Measurements from ENCODE around the gene ZNF48.

- TF ChIP-seq, protein P1, sequence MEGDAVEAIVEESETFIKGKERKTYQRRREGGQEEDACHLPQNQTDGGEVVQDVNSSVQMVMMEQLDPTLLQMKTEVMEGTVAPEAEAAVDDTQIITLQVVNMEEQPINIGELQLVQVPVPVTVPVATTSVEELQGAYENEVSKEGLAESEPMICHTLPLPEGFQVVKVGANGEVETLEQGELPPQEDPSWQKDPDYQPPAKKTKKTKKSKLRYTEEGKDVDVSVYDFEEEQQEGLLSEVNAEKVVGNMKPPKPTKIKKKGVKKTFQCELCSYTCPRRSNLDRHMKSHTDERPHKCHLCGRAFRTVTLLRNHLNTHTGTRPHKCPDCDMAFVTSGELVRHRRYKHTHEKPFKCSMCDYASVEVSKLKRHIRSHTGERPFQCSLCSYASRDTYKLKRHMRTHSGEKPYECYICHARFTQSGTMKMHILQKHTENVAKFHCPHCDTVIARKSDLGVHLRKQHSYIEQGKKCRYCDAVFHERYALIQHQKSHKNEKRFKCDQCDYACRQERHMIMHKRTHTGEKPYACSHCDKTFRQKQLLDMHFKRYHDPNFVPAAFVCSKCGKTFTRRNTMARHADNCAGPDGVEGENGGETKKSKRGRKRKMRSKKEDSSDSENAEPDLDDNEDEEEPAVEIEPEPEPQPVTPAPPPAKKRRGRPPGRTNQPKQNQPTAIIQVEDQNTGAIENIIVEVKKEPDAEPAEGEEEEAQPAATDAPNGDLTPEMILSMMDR (IDR thresholded peaks at IDR 0.05; ENCODE audit: low read length), result no peak
- TF ChIP-seq EZH2 (IDR thresholded peaks at IDR 0.05; ENCODE audit: borderline replicate concordance, low read length), result no peak
Observed at GRCh38 chr16:30349675-30350074, 45.5 kb upstream of the ZNF48 start.
